ENCODE measurements around the gene HSPD1. TPM values are rescaled to one million over a fixed set of nuclear protein-coding genes. Genes with fewer than 3 reads are reported as not detected.
A peak's percentile ranks its signal among the peaks of the same experiment; 100 is the strongest.
"Not testable (repeated sequence)": the region's sequence is repeated elsewhere in the genome, so short reads cannot be mapped to it uniquely, and the experiment has no call there.

HSPD1 gene
- total and polyA plus RNA-seq, 2 of the 13 experiments (the other 11 are each of a cell fraction or from before 2014, with no cell fraction given): 685 to 2,610 TPM

- TF ChIP-seq UBTF (CRISPR knock-in tag; IDR thresholded peaks at IDR 0.05): peak; percentile 30; the same call in 1 of the 2 replicates
- peak; percentile 67; the same call in 1 of the 2 replicates for TF ChIP-seq DR1 (CRISPR knock-in tag; IDR thresholded peaks at IDR 0.05)
- peak; percentile 18; the same call in 1 of the 2 replicates for TF ChIP-seq GTF2F1 (IDR thresholded peaks at IDR 0.05; ENCODE audit: low read length)
- TF ChIP-seq MEF2D (CRISPR knock-in tag; IDR thresholded peaks at IDR 0.05): 0 out of 2 replicates have a peak, but pooled peaks have one; percentile 19
- peak; percentile 2; the same call in 1 of the 2 replicates for TF ChIP-seq ZNF333 (CRISPR knock-in tag; IDR thresholded peaks at IDR 0.05; ENCODE audit: borderline replicate concordance)
- peak; percentile 75; the same call in 1 of the 2 replicates for TF ChIP-seq SMYD3 (CRISPR knock-in tag; IDR thresholded peaks at IDR 0.05)
- TF ChIP-seq IRF2 (CRISPR knock-in tag; IDR thresholded peaks at IDR 0.05): peak; percentile 49; the same call in 1 of the 2 replicates
- 0 out of 2 replicates have a peak, but pooled peaks have one; percentile 28 for TF ChIP-seq REPIN1 (CRISPR knock-in tag; IDR thresholded peaks at IDR 0.05; ENCODE audit: borderline replicate concordance, low read depth)
- TF ChIP-seq GABPA (IDR thresholded peaks at IDR 0.05; ENCODE audit: low read depth, low read length): not testable (repeated sequence)
- 0 out of 2 replicates have a peak, but pooled peaks have one; percentile 27 for TF ChIP-seq GABPA (CRISPR knock-in tag; IDR thresholded peaks at IDR 0.05; ENCODE audit: low read depth)
- TF ChIP-seq BORCS8-MEF2B (CRISPR knock-in tag; IDR thresholded peaks at IDR 0.05): peak; percentile 68
- TF ChIP-seq, protein P1, sequence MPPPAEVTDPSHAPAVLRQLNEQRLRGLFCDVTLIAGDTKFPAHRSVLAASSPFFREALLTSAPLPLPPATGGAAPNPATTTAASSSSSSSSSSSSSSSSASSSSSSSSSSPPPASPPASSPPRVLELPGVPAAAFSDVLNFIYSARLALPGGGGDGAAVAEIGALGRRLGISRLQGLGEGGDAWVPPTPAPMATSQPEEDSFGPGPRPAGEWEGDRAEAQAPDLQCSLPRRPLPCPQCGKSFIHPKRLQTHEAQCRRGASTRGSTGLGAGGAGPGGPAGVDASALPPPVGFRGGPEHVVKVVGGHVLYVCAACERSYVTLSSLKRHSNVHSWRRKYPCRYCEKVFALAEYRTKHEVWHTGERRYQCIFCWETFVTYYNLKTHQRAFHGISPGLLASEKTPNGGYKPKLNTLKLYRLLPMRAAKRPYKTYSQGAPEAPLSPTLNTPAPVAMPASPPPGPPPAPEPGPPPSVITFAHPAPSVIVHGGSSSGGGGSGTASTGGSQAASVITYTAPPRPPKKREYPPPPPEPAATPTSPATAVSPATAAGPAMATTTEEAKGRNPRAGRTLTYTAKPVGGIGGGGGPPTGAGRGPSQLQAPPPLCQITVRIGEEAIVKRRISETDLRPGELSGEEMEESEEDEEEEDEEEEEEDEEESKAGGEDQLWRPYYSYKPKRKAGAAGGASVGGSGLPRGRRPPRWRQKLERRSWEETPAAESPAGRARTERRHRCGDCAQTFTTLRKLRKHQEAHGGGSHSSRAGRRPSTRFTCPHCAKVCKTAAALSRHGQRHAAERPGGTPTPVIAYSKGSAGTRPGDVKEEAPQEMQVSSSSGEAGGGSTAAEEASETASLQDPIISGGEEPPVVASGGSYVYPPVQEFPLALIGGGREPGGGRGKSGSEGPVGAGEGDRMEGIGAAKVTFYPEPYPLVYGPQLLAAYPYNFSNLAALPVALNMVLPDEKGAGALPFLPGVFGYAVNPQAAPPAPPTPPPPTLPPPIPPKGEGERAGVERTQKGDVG (CRISPR knock-in tag; IDR thresholded peaks at IDR 0.05; ENCODE audit: borderline replicate concordance): peak; percentile 62; the same call in 1 of the 2 replicates
- TF ChIP-seq, protein P2, sequence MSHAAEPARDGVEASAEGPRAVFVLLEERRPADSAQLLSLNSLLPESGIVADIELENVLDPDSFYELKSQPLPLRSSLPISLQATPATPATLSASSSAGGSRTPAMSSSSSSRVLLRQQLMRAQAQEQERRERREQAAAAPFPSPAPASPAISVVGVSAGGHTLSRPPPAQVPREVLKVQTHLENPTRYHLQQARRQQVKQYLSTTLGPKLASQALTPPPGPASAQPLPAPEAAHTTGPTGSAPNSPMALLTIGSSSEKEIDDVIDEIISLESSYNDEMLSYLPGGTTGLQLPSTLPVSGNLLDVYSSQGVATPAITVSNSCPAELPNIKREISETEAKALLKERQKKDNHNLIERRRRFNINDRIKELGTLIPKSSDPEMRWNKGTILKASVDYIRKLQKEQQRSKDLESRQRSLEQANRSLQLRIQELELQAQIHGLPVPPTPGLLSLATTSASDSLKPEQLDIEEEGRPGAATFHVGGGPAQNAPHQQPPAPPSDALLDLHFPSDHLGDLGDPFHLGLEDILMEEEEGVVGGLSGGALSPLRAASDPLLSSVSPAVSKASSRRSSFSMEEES (CRISPR knock-in tag; IDR thresholded peaks at IDR 0.05): peak; percentile 33; the same call in 1 of the 2 replicates
- TF ChIP-seq POLR2AphosphoS5 (IDR thresholded peaks at IDR 0.05; ENCODE audit: low read depth, low read length): peak; percentile 96
- TF ChIP-seq MAFF (IDR thresholded peaks at IDR 0.05; ENCODE audit: low read depth, low read length): peak; percentile 49; the same call in 1 of the 2 replicates
- peak; percentile 99 for TF ChIP-seq ZMYM4 (CRISPR knock-in tag; IDR thresholded peaks at IDR 0.05)
- peak; percentile 51; the same call in 1 of the 2 replicates for TF ChIP-seq ZNF280D (CRISPR knock-in tag; IDR thresholded peaks at IDR 0.05)
- TF ChIP-seq ZNF607 (CRISPR knock-in tag; IDR thresholded peaks at IDR 0.05; ENCODE audit: borderline replicate concordance): 0 out of 2 replicates have a peak, but pooled peaks have one; percentile 26
- TF ChIP-seq FOXK1 (CRISPR knock-in tag; IDR thresholded peaks at IDR 0.05; ENCODE audit: borderline replicate concordance, low read depth): peak; percentile 72; the same call in 1 of the 2 replicates
- peak; percentile 75; the same call in 1 of the 2 replicates for TF ChIP-seq TOPORS (CRISPR knock-in tag; IDR thresholded peaks at IDR 0.05)
Observed at GRCh38 chr2:197450935-197451358, 48.7 kb downstream of the HSPD1 start (continued).
